Measurements from ENCODE around the gene RPS6KA1.
"Not testable (repeated sequence)": the region's sequence is repeated elsewhere in the genome, so short reads cannot be mapped to it uniquely, and the experiment has no call there.

Gene RPS6KA1

DNA sequence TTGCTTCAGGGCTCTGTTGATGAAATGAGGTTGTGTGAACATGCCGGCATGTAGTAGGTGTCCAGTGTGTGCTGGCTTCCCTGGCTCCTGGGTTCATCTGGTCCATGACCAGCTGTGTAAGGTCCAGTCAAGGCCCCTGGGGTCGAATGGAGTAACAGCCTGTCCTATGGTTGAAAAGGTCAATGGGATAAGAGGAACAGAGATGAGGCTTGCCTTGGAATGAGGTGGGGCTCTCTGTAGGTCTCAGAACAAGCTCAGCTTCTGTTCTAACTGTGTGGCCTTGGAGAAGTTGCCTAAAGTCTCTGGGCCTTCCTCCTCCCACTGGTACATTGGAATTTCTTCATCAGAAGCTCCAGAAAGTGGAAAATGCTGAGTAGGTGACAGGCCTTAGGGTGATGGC lies 26.6 kb downstream of the RPS6KA1 start:
- DNase-seq (ENCODE audit: low read depth): no peak

DNA sequence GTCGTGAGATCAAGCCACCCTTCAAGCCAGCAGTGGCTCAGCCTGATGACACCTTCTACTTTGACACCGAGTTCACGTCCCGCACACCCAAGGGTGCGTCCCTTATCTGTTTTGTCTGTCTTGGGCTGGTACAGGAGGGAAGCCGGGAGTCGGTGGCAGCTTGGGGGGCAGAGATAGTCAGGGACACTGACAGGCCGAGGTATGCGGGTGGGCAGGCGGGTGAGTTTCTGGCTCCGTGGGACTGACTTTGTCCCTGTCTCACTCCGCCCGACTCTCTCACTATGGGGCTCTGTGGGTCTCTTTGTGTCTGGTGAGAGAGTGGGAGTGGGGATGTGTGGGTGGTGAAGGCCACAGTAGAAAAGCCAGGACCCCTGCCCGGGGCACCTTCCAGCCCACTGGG lies 27.4 kb downstream of the RPS6KA1 start:
- no peak for DNase-seq (ENCODE audit: low read depth)

DNA sequence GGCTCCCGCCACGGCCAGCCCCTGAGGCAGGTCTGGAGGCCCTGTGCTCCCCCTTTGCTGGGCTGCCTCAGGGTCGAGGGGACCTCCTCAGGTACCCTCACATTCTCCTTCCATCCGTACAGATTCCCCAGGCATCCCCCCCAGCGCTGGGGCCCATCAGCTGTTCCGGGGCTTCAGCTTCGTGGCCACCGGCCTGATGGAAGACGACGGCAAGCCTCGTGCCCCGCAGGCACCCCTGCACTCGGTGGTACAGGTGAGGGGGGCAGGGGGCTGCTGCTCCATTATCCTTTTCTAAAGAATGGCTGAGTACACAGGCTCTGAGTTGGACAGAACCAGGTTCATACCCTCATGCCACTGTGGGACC lies 29.1 kb downstream of the RPS6KA1 start:
- DNase-seq (ENCODE audit: low read depth): no peak

DNA sequence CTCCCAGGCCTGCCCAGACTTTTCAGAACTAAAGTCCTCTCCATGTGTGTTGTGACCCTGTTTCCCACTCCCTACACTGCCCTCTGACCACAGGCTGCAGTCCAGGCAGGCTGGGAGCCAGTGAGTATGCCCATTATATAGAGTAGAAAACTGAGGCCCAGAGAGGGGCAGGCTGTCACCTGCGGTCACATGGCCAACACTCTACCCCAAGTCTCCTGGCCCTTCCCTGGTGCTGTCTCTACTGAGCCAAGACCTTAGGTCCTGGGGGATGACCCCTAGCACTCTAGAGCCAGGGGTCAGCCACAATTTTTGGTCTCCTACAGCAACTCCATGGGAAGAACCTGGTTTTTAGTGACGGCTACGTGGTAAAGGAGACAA lies 30.8 kb downstream of the RPS6KA1 start:
- DNase-seq (ENCODE audit: low read depth): no peak

DNA sequence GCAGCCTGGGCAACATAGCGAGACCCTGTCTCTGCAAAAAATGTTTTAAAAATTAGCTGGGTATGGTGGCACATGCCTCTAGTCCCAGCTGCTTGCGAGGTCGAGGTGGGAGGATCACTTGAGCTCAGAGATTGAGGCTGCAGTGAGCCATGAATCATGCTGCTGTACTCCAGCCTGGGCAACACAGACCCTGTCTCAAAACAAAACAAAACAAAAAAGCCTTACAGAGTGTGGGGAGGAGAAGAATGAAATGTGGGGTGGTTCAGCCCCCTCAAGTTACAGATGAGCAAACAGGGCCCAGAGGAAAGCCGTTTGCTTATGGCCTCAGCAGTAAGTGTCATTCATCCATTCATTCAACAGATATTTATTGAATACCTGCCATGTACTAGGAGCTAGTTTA lies 40.7 kb downstream of the RPS6KA1 start:
- no peak for DNase-seq (ENCODE audit: low read depth)

DNA sequence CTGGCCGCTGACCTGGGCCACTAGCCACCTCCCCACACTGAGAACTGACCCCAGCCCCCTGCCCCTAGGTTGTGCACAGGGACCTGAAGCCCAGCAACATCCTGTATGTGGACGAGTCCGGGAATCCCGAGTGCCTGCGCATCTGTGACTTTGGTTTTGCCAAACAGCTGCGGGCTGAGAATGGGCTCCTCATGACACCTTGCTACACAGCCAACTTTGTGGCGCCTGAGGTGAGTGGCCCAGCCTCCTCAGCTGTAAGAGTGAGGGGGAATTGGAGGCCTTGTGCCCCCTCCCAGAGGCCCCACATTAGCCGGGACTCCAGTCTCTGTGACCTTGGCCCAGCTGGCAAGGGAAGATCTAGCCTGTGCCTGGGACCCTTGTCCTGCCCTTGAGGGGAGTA lies 41.8 kb downstream of the RPS6KA1 start:
- no peak for DNase-seq (ENCODE audit: low read depth)

DNA sequence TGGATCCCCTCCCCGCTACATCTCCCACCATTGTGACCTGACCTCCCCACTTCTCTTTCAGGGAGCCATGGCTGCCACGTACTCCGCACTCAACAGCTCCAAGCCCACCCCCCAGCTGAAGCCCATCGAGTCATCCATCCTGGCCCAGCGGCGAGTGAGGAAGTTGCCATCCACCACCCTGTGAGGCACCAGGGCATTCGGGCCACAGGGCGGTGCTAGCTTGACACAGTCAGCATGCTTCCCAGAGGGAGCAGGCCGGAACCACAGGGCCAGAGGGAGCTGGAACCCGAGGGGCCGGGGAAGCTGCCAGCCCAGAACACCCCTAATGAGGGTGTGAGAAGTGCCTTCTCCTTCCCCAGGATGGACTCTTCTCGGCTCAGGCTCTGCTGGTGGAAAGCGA lies 44.5 kb downstream of the RPS6KA1 start:
- no peak for DNase-seq (ENCODE audit: low read depth)

DNA sequence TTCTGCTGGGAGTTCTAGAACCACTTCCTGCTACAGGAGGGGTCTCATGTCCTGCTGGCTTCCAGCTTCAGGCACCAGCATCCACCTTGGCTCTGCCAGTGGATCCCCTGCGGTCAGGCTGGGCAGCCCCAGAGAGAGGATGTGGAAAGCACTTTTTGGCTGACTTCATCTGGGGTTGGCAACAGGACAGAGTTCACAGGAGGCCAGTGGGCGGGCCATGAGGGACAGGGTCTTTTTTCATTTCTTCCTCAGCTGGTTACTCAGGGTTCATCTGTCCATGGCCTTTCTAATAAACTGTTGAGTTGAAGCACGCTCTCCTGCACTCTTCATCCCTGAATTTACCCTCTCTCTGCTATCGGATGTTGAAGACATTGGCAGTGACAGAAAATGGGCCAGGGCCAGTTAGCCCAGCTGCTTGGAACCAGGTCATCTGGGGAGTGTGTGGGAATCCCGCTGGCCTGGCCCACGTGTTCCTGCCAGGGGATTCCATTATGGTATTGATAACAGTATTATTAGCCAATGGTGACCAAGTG lies 45.2 kb downstream of the RPS6KA1 start:
- no peak for DNase-seq (ENCODE audit: low read depth)

DNA sequence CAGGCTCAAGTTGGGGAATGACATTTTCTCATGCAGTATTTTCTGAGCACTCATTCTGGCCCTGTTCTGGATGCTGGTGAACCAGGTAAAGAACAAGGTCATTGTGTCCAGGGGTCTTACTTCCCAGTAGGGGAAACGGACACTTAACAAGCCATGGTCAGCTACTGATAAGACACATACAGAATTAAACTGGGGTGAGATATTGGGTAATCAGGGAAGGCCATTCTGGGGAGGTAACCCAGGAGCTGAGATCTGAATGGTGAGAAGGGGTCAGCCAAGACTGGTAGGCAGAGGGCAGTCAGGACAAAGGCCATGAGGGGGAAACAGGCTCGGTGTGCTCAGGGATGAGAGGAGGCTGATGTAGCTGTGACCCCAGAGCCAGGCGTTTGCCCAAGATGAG lies 45.8 kb downstream of the RPS6KA1 start:
- DNase-seq (ENCODE audit: low read depth): no peak

DNA sequence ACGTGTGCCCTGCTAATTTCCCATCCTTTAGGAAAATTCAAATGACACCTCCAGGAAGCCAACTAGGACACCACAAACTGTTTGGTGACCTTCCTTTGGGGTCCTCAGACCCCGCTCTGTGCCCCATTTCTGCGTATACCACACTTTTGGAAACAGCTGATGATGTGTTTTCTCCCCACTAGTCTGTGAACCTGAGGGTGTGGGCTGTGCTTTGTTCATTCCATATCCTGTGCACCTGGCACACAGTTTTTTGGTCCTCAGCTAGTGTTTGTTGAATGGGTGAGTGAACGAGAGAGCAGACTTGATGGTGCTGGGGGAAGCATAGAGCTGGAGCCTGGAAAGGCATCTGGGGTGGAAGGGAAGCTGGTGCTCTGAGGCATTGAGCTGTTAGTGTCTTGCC lies 48.6 kb downstream of the RPS6KA1 start:
- no peak for DNase-seq (ENCODE audit: low read depth)

DNA sequence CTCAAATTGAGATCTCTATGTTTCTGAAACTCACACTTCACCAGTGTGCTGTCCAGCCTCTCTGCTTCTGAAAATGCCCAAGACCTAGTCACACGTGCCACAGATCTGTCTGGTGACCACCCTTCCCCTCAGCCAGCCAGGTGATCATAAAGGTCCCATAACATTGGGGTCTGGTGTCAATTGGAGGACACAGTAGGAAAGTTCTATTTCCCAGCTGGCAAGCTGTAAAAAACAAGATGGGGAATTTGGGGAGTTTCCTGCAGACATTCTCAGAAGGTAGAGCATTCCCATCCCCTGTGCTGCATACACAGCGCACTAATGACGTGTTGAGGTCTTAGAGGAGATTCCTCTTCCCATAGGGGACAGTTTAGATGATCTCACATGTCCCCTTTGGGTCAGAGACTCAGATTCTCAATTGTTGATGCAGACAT lies 50.1 kb downstream of the RPS6KA1 start:
- DNase-seq (ENCODE audit: low read depth): no peak

DNA sequence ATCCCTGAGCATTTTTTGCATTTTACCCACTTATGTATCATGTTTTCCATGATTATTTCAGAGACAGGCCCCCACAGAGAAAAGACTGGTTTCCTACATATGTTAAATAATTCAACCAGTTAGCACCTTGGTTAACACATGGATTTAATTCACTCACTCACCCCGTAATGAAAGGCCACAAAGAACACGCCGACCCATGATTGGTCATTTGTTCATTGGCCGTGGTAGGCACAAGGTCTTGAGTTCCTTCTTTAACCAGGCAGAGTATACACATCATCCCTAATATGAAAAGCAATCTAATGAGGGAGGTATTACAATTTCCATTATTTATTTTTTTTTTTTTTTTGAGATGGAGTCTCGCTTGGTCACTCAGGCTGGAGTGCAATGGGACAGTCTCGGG lies 50.6 kb downstream of the RPS6KA1 start:
- DNase-seq (ENCODE audit: low read depth): no peak

DNA sequence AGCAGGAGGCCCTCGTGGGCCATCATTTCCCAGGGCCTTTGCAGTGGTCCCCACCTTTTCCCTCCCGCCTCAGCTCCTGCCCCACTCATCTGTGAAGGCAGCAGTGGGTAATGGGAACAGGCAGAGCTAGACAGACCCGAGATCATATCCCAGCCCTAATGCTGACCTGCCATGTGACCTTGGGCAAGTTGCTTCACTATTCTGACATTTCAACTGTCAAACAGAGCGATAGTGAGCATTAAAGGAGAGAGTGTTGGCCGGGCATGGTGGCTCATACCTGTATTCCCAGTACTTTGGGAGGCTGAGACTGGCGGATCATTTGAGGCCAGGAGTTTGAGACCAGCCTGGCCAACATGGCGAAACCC lies 51.7 kb downstream of the RPS6KA1 start:
- no peak for DNase-seq (ENCODE audit: low read depth)

DNA sequence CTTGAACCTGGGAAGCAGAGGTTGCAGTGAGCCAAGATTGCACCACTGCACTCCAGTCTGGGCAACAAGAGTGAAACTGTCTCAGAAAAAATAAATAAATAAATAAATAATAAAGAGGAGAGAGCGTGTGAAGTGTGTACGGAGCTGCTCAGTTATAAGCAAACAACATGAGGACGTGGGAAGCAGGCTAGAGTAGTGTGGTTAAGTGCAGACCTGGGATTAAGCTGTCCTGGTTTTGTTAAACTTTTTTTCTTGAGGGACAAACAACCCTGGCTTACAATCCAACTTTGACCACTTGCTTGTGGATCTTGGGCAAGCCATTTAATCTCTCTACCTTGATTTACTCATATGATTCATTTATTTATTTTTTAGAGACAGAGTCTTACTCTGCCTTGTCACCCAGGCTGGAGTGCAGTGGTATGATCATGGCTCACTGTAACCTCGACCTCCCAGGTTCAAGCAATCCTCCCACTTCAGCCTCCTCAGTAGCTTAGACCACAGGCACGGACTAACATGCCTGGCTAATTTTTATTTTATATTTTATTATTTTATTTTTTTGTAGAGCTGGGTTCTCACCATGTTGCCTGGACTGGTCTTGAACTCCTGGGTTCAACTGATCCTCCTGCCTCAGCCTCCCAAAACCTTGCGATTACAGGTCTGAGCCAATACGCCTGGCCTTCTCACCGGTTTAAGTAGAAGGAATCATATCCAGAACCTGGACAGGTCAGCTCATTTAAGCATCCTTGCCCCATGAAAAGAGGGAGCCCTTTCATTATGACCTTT lies 52.7 kb downstream of the RPS6KA1 start:
- no peak for DNase-seq (ENCODE audit: low read depth)

DNA sequence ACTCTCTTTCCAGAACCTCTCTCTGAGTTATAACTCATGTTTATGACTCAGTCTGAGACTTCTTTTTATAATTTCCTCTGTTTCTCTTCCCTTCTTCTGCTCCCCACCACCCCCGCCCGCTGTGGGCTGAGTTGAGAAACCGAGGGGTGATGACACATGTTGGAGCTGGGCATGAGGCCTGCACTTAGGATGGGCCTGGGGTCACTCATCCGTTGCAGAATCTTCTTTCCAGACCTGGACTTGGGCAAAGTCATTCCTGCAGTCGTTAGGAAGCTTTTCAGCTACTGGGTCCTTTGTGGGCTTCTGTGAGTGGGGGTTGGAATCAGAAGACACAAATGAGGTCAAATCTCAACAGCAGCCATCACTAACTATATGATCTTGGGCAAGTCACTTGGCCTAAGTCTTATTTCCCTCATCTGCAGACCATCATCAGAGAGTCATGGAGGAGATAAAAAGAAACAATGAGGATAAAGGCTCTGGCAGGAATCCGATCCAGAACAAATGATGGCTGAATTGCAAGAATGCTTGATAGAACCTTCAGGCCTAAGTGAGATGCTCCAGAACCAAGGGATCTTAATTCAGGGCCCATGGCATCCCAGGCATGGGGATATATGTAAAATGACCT lies 53.4 kb downstream of the RPS6KA1 start:
- peak; percentile 66 for DNase-seq (ENCODE audit: low read depth)

DNA sequence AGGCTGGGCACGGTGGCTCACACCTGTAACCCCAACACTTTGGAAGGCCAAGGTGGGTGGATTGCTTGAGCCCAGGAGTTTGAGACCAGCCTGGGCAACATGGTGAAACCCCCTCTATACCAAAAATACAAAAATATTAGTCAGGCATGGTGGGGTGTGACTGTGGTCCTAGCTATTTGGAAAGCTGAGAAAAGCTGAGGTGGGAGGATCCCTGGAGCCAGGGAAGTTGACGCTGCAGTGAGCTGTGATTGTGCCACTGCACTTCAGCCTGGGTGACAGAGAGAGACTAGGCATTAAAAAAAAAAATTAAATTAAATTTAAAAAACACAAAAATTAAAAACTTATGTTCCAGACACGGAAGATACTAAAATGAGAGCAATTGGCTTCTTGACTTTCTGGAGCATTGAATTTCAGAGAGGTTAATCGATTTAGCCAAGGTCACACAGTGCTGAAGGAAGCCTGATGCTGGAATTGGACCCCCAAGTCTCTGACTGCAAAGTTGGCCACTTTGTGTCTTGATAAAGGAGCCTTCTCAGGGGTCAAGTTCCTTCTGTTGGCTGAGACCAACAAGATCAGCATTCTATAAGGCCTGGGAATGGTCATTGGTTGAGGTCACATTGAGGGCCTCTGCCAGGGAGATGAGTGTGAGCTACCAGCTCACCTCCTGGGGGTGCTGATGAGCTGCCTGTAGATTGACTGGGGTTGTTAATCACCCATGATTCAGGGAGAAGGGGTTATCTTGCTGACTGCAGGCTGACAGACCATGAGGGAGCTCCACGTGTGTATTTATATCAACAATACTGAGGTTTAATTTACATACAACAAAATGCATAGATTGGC lies 54.3 kb downstream of the RPS6KA1 start:
- DNase-seq (ENCODE audit: low read depth): no peak

DNA sequence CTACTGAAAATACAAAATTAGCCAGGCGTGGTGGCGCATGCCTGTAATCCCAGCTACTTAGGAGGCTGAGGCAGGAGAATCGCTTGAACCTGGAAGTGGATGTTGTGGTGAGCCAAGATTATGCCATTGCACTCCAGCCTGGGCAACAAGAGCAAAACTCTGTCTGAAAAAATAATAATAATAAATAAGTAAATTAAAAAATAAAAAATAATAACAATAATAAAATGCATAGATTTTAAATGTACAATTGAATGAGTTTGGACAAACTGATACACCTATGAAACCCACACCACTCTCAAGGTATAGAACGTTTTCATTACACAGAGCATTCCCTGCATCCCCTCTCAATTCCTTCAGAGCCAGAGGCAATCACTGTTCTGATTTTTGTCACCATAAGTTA lies 55.0 kb downstream of the RPS6KA1 start:
- not testable (repeated sequence) for DNase-seq (ENCODE audit: low read depth)

DNA sequence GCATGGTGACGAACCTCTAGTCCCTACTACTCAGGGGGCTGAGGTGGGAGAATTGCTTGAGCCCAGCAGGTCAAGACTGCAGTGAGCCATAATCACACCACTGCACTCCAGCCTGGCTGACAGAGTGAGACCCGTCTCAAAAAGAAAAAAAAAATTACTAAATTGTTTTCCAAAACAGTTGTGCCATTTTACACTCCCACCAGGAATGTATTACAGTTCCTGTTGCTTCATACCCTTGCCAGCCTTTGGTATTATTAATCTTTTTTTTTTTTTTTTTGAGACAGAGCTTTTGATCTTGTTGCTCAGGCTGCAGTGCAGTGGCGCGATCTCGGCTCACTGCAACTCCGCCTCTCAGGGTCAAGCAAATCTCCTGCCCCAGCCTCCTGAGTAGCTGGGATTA lies 55.9 kb downstream of the RPS6KA1 start:
- no peak for DNase-seq (ENCODE audit: low read depth)

DNA sequence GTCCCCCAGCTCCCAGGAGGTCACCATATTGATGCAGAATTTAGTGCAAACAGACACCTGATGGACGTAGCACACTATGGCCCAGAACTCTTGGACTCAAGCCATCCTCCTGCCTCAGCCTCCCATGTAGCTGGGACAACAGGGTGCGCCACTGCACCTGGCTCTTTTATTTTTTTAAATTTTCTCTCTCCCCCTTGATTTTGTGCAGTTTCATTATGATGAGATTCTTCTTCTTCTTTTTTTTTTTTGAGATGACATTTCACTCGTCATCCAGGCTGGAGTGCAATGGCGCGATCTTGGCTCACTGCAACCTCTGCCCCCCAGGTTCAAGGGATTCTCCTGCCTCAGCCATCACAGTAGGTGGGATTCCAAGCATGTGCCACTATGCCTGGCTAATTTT lies 63.8 kb downstream of the RPS6KA1 start:
- DNase-seq (ENCODE audit: low read depth): no peak

DNA sequence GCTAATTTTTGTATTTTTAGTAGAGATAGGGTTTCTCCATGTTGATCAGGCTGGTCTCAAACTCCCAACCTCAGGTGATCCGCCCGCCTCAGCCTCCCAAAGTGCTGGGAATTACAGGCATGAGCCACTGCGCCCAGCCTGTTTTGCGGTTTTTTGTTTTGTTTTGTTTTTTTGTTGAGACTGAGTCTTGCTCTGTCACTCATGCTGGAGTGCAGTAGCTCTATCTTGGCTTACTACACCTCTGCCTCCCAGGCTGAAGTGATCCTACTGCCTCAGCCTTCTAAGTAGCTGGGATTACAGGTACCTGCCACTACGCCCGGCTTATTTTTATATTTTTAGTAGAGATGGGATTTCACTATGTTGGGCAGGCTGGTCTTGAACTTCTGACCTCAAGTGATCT lies 65.0 kb downstream of the RPS6KA1 start:
- not testable (repeated sequence) for DNase-seq (ENCODE audit: low read depth)

DNA sequence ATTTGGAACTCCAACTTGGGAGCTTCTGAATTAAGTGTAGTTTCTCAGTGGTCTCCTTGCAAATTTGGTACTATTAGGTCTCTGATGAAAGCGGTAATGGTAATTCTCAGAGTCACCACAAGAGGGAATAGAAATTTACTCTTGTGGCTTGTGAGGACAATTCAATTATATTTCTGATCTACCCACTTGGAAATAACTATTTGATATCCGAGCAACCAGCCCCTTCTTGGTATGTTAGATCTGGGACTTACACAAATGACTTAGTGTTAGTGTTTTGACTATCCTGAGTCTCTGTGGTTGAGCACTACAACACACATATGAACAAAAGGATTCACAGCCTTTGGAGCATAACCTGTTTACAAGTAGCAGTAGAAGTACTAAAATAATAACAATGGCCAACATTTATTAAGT lies 68.1 kb downstream of the RPS6KA1 start:
- no peak for DNase-seq (ENCODE audit: low read depth)

DNA sequence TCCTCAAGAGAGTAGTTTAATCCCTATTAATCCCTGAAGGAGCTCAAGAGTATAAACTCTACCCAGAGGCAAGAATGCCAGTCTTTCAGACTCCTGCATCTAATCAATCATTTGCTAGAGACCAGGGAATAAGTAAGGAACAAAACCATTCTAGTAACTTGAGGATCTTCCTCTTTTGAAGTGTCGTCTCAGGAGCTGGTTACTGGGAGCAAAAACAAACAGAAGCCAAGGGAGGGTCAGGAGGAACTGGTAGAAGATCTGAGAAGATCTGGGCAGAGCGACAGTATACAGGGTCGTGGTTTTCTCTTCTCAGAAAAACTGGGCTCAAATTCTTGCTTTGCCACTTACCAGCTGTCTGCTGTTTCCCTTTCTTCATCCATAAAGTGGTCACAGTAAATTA lies 69.3 kb downstream of the RPS6KA1 start:
- no peak for DNase-seq (ENCODE audit: low read depth)

DNA sequence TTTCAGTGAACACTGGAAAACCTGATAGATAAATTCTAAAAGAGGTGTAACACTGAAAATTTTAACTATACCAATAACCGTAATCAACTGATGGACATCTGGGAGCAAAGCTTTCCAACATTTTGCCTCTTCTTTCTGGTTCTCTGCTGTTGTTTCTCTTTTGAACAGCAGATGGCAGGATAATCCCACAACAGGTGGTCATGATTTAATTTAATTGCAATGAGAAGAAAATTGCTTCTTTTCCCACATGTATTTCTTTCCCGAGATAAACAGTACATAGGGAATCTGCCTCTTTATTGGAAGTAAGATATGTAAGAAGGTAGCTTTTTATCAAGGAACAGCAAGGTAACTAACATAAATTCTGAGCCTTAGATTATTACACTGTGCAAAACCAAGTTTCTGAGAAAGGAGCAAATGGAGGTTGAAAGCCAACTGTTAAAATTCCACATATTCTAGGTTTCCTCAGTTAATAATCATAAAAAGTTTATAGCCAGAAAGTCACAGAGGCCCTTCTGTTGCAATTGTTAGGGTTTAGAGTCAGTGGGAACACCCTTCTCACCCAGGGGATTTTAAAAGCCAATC lies 72.9 kb downstream of the RPS6KA1 start:
- no peak for DNase-seq (ENCODE audit: low read depth)
